K562 (cell line): Measurements from ENCODE around the gene CCDC124.

Source experiments
- CREB1 ChIP-seq, 2 experiments: sonication (generic) in 1 of 2; formaldehyde crosslinking in 1 of 2; IDR thresholded peaks; 2 replicates each; pipeline versions ENCODE4 v1.6.1 to v1.8.0; 2012 to 2022; ENCODE audit warnings: inconsistent platforms in 1 of 2, mild to moderate bottlenecking in 1 of 2, missing genetic modification reagents in 1 of 2, moderate library complexity in 1 of 2
- HNRNPK ChIP-seq: fragments of 200-400 bp; formaldehyde crosslinking; IDR thresholded peaks from one replicate; pipeline ENCODE4 v1.6.1; 2018; ENCODE audit warnings: mild to moderate bottlenecking, low read depth, low read length; ENCODE audit not compliant: poor library complexity, severe bottlenecking
- JUN ChIP-seq, 2 experiments: sonication (generic) in 1 of 2; formaldehyde crosslinking in 1 of 2; IDR thresholded peaks; 2 replicates each; pipeline versions ENCODE4 v1.6.1 to v1.8.0; 2012 to 2022; ENCODE audit warnings: borderline replicate concordance in 2 of 2, mild to moderate bottlenecking in 2 of 2, improper control_type of control experiment in 1 of 2, low read depth in 1 of 2, low read length in 1 of 2, missing genetic modification reagents in 1 of 2

DNA sequence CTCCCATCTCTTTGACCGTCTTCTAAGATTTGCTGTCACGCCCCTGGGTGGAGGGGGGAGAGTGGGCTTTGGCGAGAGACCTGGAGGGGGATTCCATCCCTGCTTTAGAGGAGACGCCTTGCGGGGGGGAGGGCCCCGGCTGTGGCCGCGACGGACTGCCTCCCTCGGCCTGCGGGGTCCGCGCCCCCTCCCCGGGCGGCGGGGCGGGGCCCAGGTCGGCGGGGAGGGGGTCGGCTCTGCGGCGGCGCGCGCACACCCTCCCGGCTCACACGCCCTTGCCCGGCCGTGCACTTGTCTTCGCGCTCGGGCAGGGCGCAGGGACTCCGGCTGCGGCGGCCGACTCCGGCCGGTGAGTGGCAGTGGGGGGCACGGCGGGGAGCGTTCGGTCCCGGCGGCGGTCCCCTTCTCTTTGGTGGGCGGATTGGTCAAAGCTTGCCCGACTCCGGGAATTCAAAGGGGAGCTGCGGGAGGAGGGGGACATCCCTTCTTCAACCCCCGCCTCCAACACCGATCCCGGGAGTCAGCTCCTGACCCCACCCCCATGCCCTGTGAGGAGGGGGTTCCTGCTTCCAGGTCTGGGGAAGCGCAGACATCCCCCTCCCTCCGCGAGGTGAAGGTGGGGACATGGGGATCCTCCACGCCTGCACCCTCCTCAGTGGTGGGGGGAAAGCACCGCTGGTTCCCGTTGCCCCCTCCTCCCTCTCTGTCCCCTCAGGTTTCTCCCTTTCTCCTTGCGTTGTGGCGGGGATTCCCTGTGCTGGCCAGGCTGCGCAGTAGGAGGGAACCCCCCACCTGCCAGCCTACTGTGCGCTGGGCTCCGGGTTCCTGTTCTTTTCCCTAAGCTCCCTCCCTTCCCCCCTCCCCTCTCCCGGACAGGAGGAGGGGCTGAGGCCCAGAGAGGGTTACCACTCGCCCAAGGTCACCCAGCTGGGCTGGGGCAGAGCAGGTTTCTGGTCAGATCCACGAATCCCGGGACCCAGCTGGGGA lies 19.5 kb downstream of the CCDC124 start:
- TF ChIP-seq HNRNPK, result no peak
- TF ChIP-seq JUN (IDR thresholded peaks at IDR 0.05; ENCODE audit: borderline replicate concordance, low read depth, low read length), result no peak
- TF ChIP-seq JUN (CRISPR knock-in tag; IDR thresholded peaks at IDR 0.05; ENCODE audit: borderline replicate concordance), result no peak
- TF ChIP-seq CREB1 (IDR thresholded peaks at IDR 0.05), result no peak
- no peak for TF ChIP-seq CREB1 (CRISPR knock-in tag; IDR thresholded peaks at IDR 0.05)
